K562 (cell line): Measurements from ENCODE around the gene RAB40B. TPM values are rescaled to one million over a fixed set of nuclear protein-coding genes. Genes with fewer than 3 reads are reported as not detected.

Source experiments
- ATAC-seq: fragments of 200-7000 bp; cut with Tn5 transposase; 3 replicates; pipeline ENCODE4 v1.9.1; 2020; ENCODE audit warnings: moderate library complexity
- BruUV-seq: library from RNA; stranded (reverse); fragments of 400-500 nt; replicated peaks from 2 replicates; lab custom pipeline; 2021; lab: Mats Ljungman, UMichigan
- CTCF ChIA-PET: fragments of 300-600 bp; formaldehyde crosslinking; extraction: SDS; loops from one replicate; lab custom pipeline; 2021; ENCODE audit warnings: low intra/inter-chr PET ratio; lab: Yijun Ruan, JAX
- POLR2A ChIA-PET: fragments of 300-600, 350-650 bp; sonication (Branson Sonifier 250); formaldehyde crosslinking; extraction: SDS; loops from one replicate; lab custom pipeline; 2021; ENCODE audit warnings: antibody characterized with exemption, inconsistent platforms; lab: Yijun Ruan, JAX
- DNase-seq, 4 experiments: peaks; one replicate each; pipeline versions ENCODE4 v3.0.0 to v3.0.0-alpha.2; 2011 to 2018; ENCODE audit warnings: low spot score in 3 of 4, mixed read lengths in 3 of 4; ENCODE audit errors: extremely low read depth in 1 of 4
- FAIRE-seq: peaks from 2 replicates; lab custom pipeline; 2011; peaks lifted over from hg19 to GRCh38; lab: Jason Lieb, UNC
- H2AFZ ChIP-seq: 2 replicates; pipeline ENCODE4 v1.6.0; 2011; ENCODE audit warnings: low read depth, low read length, control low read depth, inconsistent platforms
- H3K27ac ChIP-seq: fragments of 200-600 bp; 3 replicates; pipeline ENCODE4 v1.8.0; 2011; ENCODE audit warnings: low read depth, mild to moderate bottlenecking, control low read depth, inconsistent platforms, low read length, moderate library complexity, mixed read lengths; ENCODE audit errors: extremely low read depth
- H3K27me3 ChIP-seq, 2 experiments: fragments of 300-600 bp in 1 of 2; 2 replicates in 1 of 2; 3 replicates in 1 of 2; pipeline versions ENCODE4 v1.6.0 to v1.8.0; 2011; ENCODE audit warnings: inconsistent platforms in 2 of 2, low read length in 2 of 2, mild to moderate bottlenecking in 1 of 2, mixed read lengths in 1 of 2, moderate library complexity in 1 of 2; ENCODE audit not compliant: control insufficient read depth in 2 of 2, insufficient read depth in 2 of 2
- H3K36me3 ChIP-seq: fragments of 300-600 bp; 3 replicates; pipeline ENCODE4 v1.8.0; 2011; ENCODE audit warnings: mild to moderate bottlenecking, low read length, inconsistent platforms; ENCODE audit not compliant: control insufficient read depth, insufficient read depth
- H3K4me1 ChIP-seq, 2 experiments: fragments of 200-600 bp in 1 of 2; replicated peaks in 1 of 2; 2 replicates in 1 of 2; 3 replicates in 1 of 2; pipeline versions ENCODE4 v1.5.1 to v1.8.0; 2011; ENCODE audit warnings: inconsistent platforms in 2 of 2, low read length in 2 of 2, mild to moderate bottlenecking in 1 of 2, mixed read lengths in 1 of 2, moderate library complexity in 1 of 2; ENCODE audit not compliant: control insufficient read depth in 2 of 2, insufficient read depth in 2 of 2
- H3K4me2 ChIP-seq: 2 replicates; pipeline ENCODE4 v1.6.1; 2011; ENCODE audit warnings: low read length, control low read depth, inconsistent platforms, mixed read lengths; ENCODE audit not compliant: insufficient read depth
- H3K4me3 ChIP-seq: fragments of 200-600 bp; sonication (generic), shearing (Covaris generic); 2 replicates; pipeline ENCODE4 v1.5.1; 2016; ENCODE audit warnings: control low read depth, inconsistent platforms
- H3K79me2 ChIP-seq: fragments of 200-600 bp; 3 replicates; pipeline ENCODE4 v1.8.0; 2011; ENCODE audit warnings: low read length, inconsistent platforms; ENCODE audit not compliant: control insufficient read depth, insufficient read depth
- H3K9ac ChIP-seq, 2 experiments: 2 replicates each; pipeline versions ENCODE4 v1.6.0 to v1.6.1; 2011; ENCODE audit warnings: low read depth in 2 of 2, low read length in 2 of 2, control low read depth in 1 of 2, inconsistent platforms in 1 of 2, mild to moderate bottlenecking in 1 of 2, mixed read lengths in 1 of 2; ENCODE audit not compliant: insufficient read depth in 1 of 2
- H3K9me1 ChIP-seq: one replicate; pipeline ENCODE4 v1.6.0; 2011; ENCODE audit warnings: inconsistent platforms, mild to moderate bottlenecking, low read length, moderate library complexity; ENCODE audit not compliant: control insufficient read depth, insufficient read depth
- H3K9me3 ChIP-seq: replicated peaks from 2 replicates; pipeline ENCODE4 v1.5.1; 2011; ENCODE audit warnings: low read depth, low read length, inconsistent platforms; ENCODE audit not compliant: control insufficient read depth, insufficient read depth
- H4K20me1 ChIP-seq: replicated peaks from 2 replicates; pipeline ENCODE4 v1.6.1; 2011; ENCODE audit warnings: low read length, inconsistent platforms, mixed read lengths; ENCODE audit not compliant: control insufficient read depth, insufficient read depth
- ARID2 ChIP-seq: fragments of 450-650 bp; IDR thresholded peaks from 2 replicates; pipeline ENCODE4 v1.6.1; 2017; ENCODE audit warnings: antibody characterized with exemption, mild to moderate bottlenecking
- ATF1 ChIP-seq, 2 experiments: fragments of 450-650 bp in 1 of 2; IDR thresholded peaks; 2 replicates each; pipeline ENCODE4 v1.6.1; 2016; ENCODE audit warnings: missing compliant biosample characterization in 1 of 2, missing genetic modification characterization in 1 of 2
- CEBPB ChIP-seq: fragments of 450-650 bp; IDR thresholded peaks from 2 replicates; pipeline ENCODE4 v1.6.1; 2016; ENCODE audit warnings: missing genetic modification characterization, missing compliant biosample characterization
- KDM1A ChIP-seq, 2 experiments: fragments of 450-650 bp; IDR thresholded peaks; 2 replicates each; pipeline ENCODE4 v1.6.1; 2016; ENCODE audit warnings: mild to moderate bottlenecking in 2 of 2
- PCBP2 ChIP-seq: fragments of 200-400 bp; formaldehyde crosslinking; IDR thresholded peaks from 2 replicates; pipeline ENCODE4 v1.6.1; 2018; ENCODE audit warnings: low read length, low read depth, mild to moderate bottlenecking, moderate library complexity; ENCODE audit not compliant: poor library complexity, severe bottlenecking
- RBFOX2 ChIP-seq: fragments of 200-400 bp; formaldehyde crosslinking; IDR thresholded peaks from 2 replicates; pipeline ENCODE4 v1.6.1; 2017; ENCODE audit warnings: low read depth, mild to moderate bottlenecking, low read length, moderate library complexity
- WGBS: fragments of 100-300 bp; shearing (Covaris generic); methylation state at CpG from one replicate; pipeline ENCODE4 v1.1.6; 2016; ENCODE audit warnings: low coverage, mixed read lengths; ENCODE audit not compliant: insufficient coverage; ENCODE audit errors: missing lambda C conversion rate; 5-methylcytosine and 5-hydroxymethylcytosine counted together
- in situ Hi-C: fragments of 300-500 bp; cut with MboI; formaldehyde crosslinking; loops from 4 replicates; pipeline ENCODE4 v1.15.0; 2018; ENCODE audit warnings: inconsistent platforms, mixed read lengths
- intact Hi-C: fragments of 100-400 bp; cut with micrococcal nuclease; formaldehyde crosslinking; loops from 2 replicates; pipeline ENCODE4 v1.14.2; 2022
- polyA plus RNA-seq, 8 experiments: library from polyadenylated mRNA; depleted of rRNA in 4 of 8; stranded (reverse) in 5 of 8; unstranded in 3 of 8; fragments of >200 nt; fragmentation: Nextera tagmentation in 2 of 8; fragmentation: Illumina TruSeq in 1 of 8; extraction: Ambion mirVana in 2 of 8; extraction: Trizol in 1 of 8; gene quantifications; 2 replicates each; pipeline versions ENCODE4 v1.2.1 to v1.2.3, GENCODE V29; 2011 to 2014; ENCODE audit warnings: inconsistent platforms in 1 of 8, missing spikeins in 1 of 8
- total RNA-seq, 7 experiments: library from RNA; depleted of rRNA in 6 of 7; stranded (reverse); fragments of >200 nt in 6 of 7; fragmentation: Illumina TruSeq in 2 of 7; extraction: Trizol in 2 of 7; gene quantifications; 2 replicates each; pipeline versions ENCODE4 v1.2.1 to v1.2.3, GENCODE V29; 2011 to 2021; ENCODE audit warnings: low replicate concordance in 1 of 7
- TF ChIP-seq, protein P1 (sequence below): fragments of 250-450 bp; sonication (Bioruptor Pico); IDR thresholded peaks from 2 replicates; pipeline ENCODE4 v1.5.0; 2021; ENCODE audit warnings: mild to moderate bottlenecking, borderline replicate concordance

RAB40B gene
- total and polyA plus RNA-seq, 9 of the 15 experiments (the other 6 are each of a cell fraction or from before 2014, with no cell fraction given): 0.13 to 4.6 (median 1.4) TPM

DNA sequence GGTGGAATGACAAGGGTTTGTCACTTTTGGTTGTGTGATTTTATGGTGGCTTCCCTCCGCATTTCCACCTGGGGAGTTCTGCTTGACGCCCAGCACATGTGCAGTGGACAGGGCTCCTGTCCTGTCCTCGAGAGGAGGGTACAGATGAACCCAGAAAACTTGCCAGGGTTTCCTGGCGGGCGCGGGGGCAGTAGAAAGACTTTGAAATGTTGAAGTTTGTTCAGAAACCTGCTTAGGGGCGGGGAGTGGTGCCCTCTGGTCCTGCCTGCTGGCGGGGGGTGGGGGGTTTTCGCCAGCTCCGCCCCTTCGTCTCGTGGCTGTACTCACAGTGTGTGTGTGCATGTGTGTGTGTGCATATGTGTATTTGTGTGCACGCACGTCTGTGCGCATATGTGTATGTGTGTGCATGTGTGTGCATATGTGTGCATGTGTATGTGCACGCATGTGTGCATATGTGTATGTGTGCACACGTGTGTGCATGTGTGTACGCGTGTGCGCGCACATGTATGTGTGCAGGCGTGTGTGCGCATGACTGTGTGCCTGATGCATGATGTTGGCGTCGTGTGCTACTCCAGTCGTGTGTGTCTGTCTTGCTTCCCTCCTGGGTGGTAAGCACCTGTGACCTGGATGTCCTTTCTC is 24.8 kb upstream of the RAB40B start (continued):
- TF ChIP-seq PCBP2 (no peak), ARID2 (peak; percentile 89; the same call in 1 of the 2 replicates), KDM1A (IDR thresholded peaks at IDR 0.05) (peak in 1 of 2 experiments; percentile 99; a peak in 2 of 4 replicates)

DNA sequence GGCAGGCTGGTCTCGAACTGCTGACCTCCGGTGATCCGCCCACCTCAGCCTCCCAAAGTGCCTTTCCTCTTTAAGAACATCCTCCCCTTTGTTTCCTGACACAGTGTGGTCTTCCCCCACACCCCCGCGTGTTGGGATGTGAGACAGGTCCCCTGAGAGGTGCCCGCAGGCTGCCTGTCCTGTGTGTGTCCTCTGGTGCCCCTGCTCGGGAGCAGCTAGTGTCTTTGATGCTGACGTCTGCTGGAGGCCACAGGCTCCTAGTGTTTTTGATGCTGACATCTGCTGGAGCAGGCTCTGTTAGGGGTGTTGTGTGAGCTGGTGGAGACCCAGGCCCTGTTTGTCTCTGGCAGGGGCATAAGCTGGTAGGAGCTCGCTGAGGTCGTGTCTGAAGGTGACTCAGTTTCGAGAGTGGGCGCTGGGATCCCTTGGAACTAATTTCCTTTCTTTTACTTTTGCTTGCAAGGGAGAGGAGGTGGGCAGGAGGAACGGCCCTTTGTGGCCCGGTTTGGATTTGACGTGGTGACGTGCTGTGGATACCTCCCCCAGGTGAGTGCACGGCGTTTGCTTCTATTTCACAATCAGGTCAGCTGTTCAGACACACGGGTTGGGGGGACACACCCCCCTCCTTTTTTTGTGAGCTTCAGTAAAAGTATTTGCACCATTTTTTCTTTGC is 24.0 kb upstream of the RAB40B start:
- ATAC-seq (no peak), DNase-seq (no peak), FAIRE-seq (no peak)
- no peaks in the 10 kb centered on the region for H3K9me1 ChIP-seq
- H3K4me2 ChIP-seq: no peak overlapping the region
- no peaks in the 10 kb centered on the region for H3K27me3 ChIP-seq
- ChIA-PET CTCF (no interaction called here), POLR2A (interaction anchor here (0.6 to 1.4 kb wide), 5 partner anchors 9 to 417 kb away, joined by 3 read pairs; no protein-coding TSS in a partner anchor)
- H4K20me1 ChIP-seq: no peaks in the 10 kb centered on the region
- peak overlapping the region in 1 of 2 experiments; percentile 28; a peak in 2 of 4 replicates for H3K9ac ChIP-seq
- peaks cover 55% of the 10 kb centered on the region for H3K36me3 ChIP-seq
- TF ChIP-seq CEBPB (tag): peak; percentile 27; the same call in 1 of the 2 replicates
- 0 out of 2 replicates have a peak, but pooled peaks have one; percentile 17 for TF ChIP-seq RBFOX2
- TF ChIP-seq ATF1 (CRISPR knock-in tag; IDR thresholded peaks at IDR 0.05): no peak
- no peak for TF ChIP-seq ATF1 (tag; IDR thresholded peaks at IDR 0.05)
- TF ChIP-seq, protein P1, sequence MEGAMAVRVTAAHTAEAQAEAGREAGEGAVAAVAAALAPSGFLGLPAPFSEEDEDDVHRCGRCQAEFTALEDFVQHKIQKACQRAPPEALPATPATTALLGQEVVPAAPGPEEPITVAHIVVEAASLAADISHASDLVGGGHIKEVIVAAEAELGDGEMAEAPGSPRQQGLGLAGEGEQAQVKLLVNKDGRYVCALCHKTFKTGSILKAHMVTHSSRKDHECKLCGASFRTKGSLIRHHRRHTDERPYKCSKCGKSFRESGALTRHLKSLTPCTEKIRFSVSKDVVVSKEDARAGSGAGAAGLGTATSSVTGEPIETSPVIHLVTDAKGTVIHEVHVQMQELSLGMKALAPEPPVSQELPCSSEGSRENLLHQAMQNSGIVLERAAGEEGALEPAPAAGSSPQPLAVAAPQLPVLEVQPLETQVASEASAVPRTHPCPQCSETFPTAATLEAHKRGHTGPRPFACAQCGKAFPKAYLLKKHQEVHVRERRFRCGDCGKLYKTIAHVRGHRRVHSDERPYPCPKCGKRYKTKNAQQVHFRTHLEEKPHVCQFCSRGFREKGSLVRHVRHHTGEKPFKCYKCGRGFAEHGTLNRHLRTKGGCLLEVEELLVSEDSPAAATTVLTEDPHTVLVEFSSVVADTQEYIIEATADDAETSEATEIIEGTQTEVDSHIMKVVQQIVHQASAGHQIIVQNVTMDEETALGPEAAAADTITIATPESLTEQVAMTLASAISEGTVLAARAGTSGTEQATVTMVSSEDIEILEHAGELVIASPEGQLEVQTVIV (CRISPR knock-in tag): no peak
- no peak overlapping the region for H3K27ac ChIP-seq
- in situ Hi-C loops: no loop called here
- H3K9me3 ChIP-seq: no peaks in the 10 kb centered on the region
- no peak overlapping the region for H3K4me3 ChIP-seq
- H2AFZ ChIP-seq: no peak overlapping the region
- H3K4me1 ChIP-seq: peaks cover 5 to 12% of the 10 kb centered on the region in 2 experiments; a peak in 4 of 5 replicates
- peaks cover 11% of the 10 kb centered on the region for H3K79me2 ChIP-seq
- 90% methylated on average over 19 of the region's 19 CpGs for WGBS
- intact Hi-C loops: no loop called here
- BruUV-seq: no TSS peak
